ENCODE data around the gene CILP2.
A peak's percentile ranks its signal among the peaks of the same experiment; 100 is the strongest.

The CILP2 gene

GRCh38 chr19:19568802-19569756 lies 31.0 kb downstream of the CILP2 start:
- no peak for DNase-seq

- no peak for DNase-seq
Observed at GRCh38 chr19:19570571-19570970, 32.5 kb downstream of the CILP2 start.

GRCh38 chr19:19571071-19571786 lies 33.2 kb downstream of the CILP2 start:
- no peak for DNase-seq

- DNase-seq = peak; percentile 72 to 84
Observed at GRCh38 chr19:19575411-19575810, 37.3 kb downstream of the CILP2 start.

GRCh38 chr19:19578252-19578651 lies 40.2 kb downstream of the CILP2 start:
- peak; percentile 92 to 97 for DNase-seq

GRCh38 chr19:19579533-19580361 lies 41.7 kb downstream of the CILP2 start:
- DNase-seq = no peak

- DNase-seq = no peak
Observed at GRCh38 chr19:19580418-19580817, 42.4 kb downstream of the CILP2 start.

- no peak for DNase-seq
Observed at GRCh38 chr19:19581391-19581790, 43.3 kb downstream of the CILP2 start.

GRCh38 chr19:19582471-19582870 lies 44.4 kb downstream of the CILP2 start:
- no peak for DNase-seq

GRCh38 chr19:19584356-19584755 lies 46.3 kb downstream of the CILP2 start:
- DNase-seq = no peak

- peak in 1 of 2 experiments; percentile 10 for DNase-seq
Observed at GRCh38 chr19:19587771-19588170, 49.7 kb downstream of the CILP2 start.

- DNase-seq = no peak
Observed at GRCh38 chr19:19588546-19588945, 50.5 kb downstream of the CILP2 start.

- peak; percentile 17 to 66 for DNase-seq
Observed at GRCh38 chr19:19591133-19591825, 53.2 kb downstream of the CILP2 start.

- DNase-seq = no peak
Observed at GRCh38 chr19:19592690-19593089, 54.6 kb downstream of the CILP2 start.

- no peak for DNase-seq
Observed at GRCh38 chr19:19594381-19594780, 56.3 kb downstream of the CILP2 start.

- DNase-seq = peak in 1 of 2 experiments; percentile 7
Observed at GRCh38 chr19:19595171-19595701, 57.2 kb downstream of the CILP2 start.

Measured in NCI-H2081 (cell line).